ENCODE results near the gene IL17RE.
"Not testable (repeated sequence)": the region's sequence is repeated elsewhere in the genome, so short reads cannot be mapped to it uniquely, and the experiment has no call there.

DNA sequence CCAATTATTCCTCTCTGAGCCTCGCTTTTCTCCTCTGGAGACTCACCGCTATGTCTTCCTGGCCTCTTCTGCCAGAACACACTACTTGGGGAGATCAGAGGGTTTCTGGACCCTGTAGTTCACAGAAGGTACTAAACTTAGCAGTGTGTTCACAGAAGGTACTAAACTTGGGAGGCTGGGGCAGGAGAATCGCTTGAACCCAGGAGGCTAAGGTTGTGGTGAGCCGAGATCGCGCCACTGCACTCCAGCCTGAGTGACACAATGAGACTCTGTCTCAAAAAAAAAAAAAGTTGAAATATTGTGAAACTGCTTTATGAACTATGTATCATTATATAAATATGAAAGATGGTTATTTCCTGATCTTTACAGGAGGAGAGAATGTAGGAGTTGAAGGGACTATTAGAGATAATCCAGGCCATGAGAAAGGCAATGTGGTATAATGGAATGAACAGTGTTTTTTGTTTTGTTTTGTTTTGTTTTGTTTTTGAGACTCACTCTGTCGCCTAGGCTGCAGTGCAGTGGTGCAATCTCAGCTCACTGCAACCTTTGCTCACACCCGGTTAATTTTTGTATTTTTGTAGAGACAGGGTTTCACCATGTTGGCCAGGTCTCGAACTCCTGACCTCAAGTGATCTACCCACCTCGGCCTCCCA, 5.8 kb upstream of the IL17RE start:
- TF ChIP-seq, protein P1, sequence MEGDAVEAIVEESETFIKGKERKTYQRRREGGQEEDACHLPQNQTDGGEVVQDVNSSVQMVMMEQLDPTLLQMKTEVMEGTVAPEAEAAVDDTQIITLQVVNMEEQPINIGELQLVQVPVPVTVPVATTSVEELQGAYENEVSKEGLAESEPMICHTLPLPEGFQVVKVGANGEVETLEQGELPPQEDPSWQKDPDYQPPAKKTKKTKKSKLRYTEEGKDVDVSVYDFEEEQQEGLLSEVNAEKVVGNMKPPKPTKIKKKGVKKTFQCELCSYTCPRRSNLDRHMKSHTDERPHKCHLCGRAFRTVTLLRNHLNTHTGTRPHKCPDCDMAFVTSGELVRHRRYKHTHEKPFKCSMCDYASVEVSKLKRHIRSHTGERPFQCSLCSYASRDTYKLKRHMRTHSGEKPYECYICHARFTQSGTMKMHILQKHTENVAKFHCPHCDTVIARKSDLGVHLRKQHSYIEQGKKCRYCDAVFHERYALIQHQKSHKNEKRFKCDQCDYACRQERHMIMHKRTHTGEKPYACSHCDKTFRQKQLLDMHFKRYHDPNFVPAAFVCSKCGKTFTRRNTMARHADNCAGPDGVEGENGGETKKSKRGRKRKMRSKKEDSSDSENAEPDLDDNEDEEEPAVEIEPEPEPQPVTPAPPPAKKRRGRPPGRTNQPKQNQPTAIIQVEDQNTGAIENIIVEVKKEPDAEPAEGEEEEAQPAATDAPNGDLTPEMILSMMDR (conservative IDR thresholded peaks at IDR 0.05 in 1 of 2, IDR thresholded peaks at IDR 0.05 in 1 of 2; ENCODE audit: extremely low read depth in 1 of 2, insufficient read depth in 1 of 2, low read depth in 1 of 2, low read length in 2 of 2) = not testable (repeated sequence)
- TF ChIP-seq EZH2 (IDR thresholded peaks at IDR 0.05; ENCODE audit: borderline replicate concordance, low read length) = not testable (repeated sequence)
